Adipose tissue (tissue), 3 donors: ENCODE results near the gene MYO7B. TPM values are rescaled to one million over a fixed set of nuclear protein-coding genes. Genes with fewer than 3 reads are reported as not detected.

Experiments
- H3K27ac ChIP-seq: one replicate; pipeline ENCODE4 v1.5.1; 2013; ENCODE audit warnings: low read depth, low read length
- WGBS, 3 donors: extraction: QIAGEN DNeasy Blood & Tissue Kit; methylation state at CpG; one replicate each; pipeline ENCODE4 v1.1.7; 2013; 5-methylcytosine and 5-hydroxymethylcytosine counted together
- polyA plus RNA-seq, 3 donors: library from polyadenylated mRNA; stranded (reverse); fragments of 200-250 nt; gene quantifications; one replicate each; pipeline ENCODE4 v1.2.3, GENCODE V29; 2013
- donor health status: healthy with polysubstance abuse.
- donor health status: Bipolar disorder and iron deficiency.
- donor health status: healthy.

Gene MYO7B
- polyA plus RNA-seq, 3 donors = 0.40 to 2.2 (median 2.1) TPM

GRCh38 chr2:127646487-127647241, 111.2 kb downstream of the MYO7B start:
- no peak overlapping the region for H3K27ac ChIP-seq
- WGBS, 3 donors = 66 to 85% (median 69%) methylated on average over 24 of the region's 24 CpGs

- 75 to 78% (median 76%) methylated on average over 16 of the region's 16 CpGs for WGBS, 3 donors
- H3K27ac ChIP-seq = no peak overlapping the region
Measured at GRCh38 chr2:127647242-127648190, 112.0 kb downstream of the MYO7B start.

DNA sequence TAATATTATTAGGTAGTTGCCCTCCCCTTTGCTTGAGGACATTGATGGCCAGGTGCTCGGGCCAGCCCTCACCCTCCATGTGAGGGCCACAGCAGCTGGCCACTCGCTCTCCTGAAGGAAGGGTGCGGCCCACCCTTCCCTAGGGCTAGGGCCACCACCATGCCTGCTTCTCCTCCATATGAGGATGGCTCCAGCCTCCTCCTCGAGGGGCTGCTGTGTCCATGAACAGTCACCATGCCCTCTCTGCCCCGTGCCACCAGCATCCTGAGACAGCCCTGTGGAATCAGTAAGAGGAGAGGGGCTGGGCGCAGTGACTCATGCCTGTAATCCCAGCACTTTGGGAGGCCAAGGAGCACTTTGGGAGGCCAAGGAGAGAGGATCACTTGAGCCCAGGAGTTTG, 112.8 kb downstream of the MYO7B start:
- no peak overlapping the region for H3K27ac ChIP-seq
- 82 to 93% (median 92%) methylated on average over 6 of the region's 6 CpGs for WGBS, 3 donors

- 62 to 69% (median 65%) methylated on average over 10 to 12 of the region's 12 CpGs for WGBS, 3 donors
- H3K27ac ChIP-seq = no peak overlapping the region
Measured at GRCh38 chr2:127649100-127649611, 113.7 kb downstream of the MYO7B start.

GRCh38 chr2:127649684-127650040, 114.2 kb downstream of the MYO7B start:
- no peak overlapping the region for H3K27ac ChIP-seq
- 5 to 11% (median 9%) methylated on average over 7 of the region's 7 CpGs for WGBS, 3 donors

DNA sequence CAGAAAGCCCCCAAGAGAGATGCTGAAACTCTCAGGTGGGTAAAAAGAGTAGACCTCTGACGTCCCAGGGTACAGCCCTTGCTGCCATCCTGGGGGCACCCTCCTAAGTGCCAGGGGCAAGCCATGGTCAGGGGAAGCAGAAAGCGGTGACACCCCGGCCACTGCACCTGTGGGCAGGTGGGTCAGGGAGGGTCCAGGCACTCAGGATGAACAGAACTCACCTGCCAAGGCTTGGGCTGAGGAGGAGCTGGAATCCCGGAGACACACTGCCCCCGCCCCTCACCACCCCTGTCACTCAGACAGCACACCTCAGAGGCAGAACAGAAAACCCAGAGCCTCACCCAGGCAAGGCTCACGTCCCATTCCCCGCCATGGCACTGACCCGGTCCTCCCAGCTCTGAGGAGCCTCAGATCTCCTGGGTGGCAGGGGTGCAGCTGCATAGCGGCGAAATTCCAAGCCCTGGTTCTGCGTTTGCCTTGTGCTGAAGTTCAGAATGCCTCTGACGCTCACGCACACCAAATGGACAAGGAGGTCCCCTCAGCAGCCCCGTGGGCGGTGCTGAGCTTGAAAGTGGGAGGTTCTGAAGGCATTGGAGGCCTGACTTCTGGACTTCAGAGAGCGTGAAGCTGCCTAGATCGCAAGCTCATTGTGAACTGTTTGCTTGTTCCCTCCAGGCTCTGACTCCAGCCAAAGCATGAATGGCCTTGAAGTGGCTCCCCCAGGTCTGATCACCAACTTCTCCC, 114.7 kb downstream of the MYO7B start:
- 62 to 78% (median 78%) methylated on average over 17 of the region's 17 CpGs for WGBS, 3 donors

GRCh38 chr2:127650785-127651380, 115.4 kb downstream of the MYO7B start:
- WGBS, 3 donors = 81 to 86% (median 84%) methylated on average over 28 of the region's 28 CpGs
- no peak overlapping the region for H3K27ac ChIP-seq

More for the DNA sequence above, 114.7 kb downstream of the MYO7B start:
- H3K27ac ChIP-seq = no peak overlapping the region

- H3K27ac ChIP-seq = no peak overlapping the region
- WGBS, 3 donors = 92 to 95% (median 93%) methylated on average over 28 to 29 of the region's 29 CpGs
Measured at GRCh38 chr2:127651381-127651809, 115.9 kb downstream of the MYO7B start.

DNA sequence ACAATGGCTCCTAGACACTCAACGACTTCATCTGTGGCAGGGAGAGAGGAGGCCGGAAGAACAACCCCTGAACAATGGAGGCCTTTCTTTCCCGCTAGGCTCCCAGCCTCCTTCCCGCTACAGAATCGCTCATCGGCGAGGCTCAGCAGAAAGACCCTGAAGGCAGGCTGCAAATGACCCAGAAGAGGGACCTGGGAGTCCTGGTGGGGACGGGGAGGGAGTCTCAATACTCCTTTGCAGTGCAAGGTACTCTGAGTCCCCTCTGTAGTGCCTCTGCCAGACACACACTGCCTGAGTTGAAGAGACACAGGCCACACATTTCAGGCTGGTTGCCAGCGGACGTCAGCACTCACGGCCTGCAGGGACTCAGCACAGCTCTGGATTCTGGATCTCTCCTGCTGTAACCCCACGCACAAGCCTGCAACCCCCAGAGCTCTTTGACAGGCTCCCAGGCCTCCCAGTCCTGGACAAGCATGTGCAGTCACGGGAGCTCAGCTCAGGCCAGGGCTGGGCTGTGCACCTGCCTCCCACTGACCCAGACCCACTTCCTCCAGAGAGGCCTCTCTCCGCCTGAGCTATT, 116.6 kb downstream of the MYO7B start:
- 64 to 75% (median 68%) methylated on average over 14 of the region's 14 CpGs for WGBS, 3 donors

DNA sequence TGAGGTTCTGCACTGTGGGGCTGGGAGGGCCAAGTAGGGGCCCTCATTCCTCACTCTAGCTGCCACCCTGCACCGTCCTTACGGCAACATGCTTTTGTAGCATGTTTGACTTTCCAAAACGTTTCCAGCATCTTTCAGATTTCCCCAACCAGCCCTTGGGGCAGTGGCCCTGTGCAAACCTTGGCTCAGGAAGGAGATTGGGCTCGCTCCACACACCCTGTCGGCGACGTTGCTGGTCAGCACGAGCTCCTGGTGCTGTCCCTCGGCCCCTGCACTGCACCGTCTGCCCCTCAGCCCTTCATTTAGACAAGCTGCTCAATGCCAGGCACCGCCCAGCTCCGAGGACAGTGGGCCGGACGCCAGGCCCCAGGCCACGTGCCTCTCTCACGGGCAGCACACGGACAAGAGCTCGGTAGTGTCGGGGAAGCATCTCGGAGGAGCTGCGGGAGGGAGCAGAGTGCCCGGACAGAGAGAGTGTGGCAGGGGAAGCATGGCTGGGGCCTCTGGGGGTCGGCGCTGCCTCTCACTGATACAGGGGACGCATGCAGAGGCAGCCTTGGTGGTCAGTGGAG, 117.4 kb downstream of the MYO7B start:
- no peak overlapping the region for H3K27ac ChIP-seq
- WGBS, 3 donors = 72 to 76% (median 72%) methylated on average over 25 of the region's 25 CpGs

More for the DNA sequence above, 116.6 kb downstream of the MYO7B start:
- H3K27ac ChIP-seq = no peak overlapping the region

GRCh38 chr2:127653421-127654083, 118.1 kb downstream of the MYO7B start:
- WGBS, 3 donors = 81 to 87% (median 82%) methylated on average over 16 of the region's 16 CpGs
- H3K27ac ChIP-seq = no peak overlapping the region

GRCh38 chr2:127654084-127654837, 118.8 kb downstream of the MYO7B start:
- 85 to 94% (median 94%) methylated on average over 24 of the region's 24 CpGs for WGBS, 3 donors
- H3K27ac ChIP-seq = no peak overlapping the region

DNA sequence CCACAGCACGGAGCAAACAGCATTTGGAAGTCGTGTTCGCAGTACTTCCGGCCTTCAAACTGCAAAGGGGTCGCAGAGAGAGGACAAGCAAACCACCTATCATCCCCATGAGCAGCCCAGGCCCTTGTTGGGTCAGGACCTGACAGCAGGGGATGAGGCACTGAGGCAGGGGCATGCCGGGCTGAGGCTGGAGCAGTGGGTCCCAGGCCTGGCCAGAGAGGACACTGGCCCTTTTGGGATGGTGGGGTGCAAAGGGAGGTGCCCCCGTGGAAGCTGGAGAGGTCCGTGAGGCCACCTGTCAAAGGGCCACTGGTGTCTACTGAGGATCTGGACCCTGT, 119.3 kb downstream of the MYO7B start:
- no peak overlapping the region for H3K27ac ChIP-seq
- WGBS, 3 donors = 84 to 91% (median 91%) methylated on average over 8 of the region's 8 CpGs

DNA sequence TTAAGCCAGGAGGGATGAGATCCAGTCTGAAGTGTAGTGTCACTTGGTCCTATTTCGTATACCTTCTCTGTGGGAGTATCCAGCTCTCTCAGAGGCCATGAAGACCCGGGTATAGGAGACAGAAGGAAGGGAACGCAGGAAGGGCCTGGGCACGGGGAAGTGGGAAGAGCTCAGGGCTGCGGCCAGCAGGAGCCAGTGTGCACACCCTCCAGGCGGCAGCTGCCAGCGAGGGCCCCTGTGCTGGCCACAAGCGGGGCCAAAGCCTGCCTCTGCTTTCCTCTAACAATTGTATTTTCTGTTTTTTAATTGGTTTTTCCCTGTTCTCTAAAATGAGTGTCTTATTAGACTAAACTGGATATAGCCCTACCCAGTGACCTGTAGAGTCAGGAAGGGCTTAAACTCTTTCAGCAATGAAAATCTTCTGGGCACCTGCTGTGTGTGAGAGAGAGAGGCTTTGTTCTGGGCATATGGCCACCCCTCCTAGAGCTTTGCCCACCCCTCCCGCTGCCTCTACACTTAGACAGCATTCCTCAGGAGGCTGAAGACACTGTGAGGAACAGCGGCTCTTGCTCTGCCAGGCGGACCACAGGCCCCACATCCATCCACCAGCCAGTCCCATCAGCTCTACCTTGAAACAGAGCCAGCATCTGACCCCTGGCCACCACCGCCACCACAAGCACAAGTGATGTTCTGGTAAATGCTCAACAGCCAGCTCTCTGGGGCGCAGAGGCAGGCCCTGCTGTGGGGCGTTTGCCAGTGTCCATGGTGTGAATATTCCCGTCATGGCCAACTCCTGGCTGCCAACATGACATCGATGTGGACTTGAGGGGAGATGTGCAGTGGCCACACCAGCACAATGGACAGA, 120.0 kb downstream of the MYO7B start:
- 81 to 84% (median 83%) methylated on average over 16 of the region's 16 CpGs for WGBS, 3 donors
- H3K27ac ChIP-seq = no peak overlapping the region

DNA sequence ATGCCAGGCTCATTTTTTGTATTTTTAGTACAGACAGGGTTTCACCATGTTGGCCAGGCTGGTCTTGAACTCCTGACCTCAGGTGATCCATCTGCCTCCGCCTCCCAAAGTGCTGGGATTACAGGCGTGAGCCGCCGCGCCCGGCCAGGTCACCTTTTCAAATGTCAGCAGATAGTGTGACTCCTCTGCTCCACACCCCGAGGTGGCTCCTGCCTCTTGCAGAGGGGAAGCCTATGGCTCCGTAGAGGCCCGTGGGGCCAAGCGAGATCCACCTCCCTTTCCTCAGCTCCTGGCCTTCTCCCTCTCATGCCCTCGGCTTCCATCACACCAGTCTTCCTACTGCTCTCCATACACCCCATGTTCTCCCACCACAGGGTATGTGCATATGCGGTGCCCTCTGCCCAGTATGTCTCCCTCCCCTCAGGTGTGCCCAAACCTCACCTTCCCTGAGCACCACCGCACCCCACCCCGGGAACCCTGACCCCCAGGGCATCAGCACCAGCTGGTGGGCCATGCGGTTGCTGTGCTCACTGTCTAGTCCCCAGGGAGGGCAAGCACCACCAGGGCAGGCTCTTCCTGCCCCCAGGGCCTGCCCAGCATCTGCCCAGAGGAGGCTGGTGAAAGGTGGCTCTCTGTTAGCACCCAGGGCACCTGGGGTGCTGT, 121.2 kb downstream of the MYO7B start:
- 86 to 90% (median 86%) methylated on average over 15 of the region's 15 CpGs for WGBS, 3 donors
- no peak overlapping the region for H3K27ac ChIP-seq
